Ectodermal cell (in vitro differentiated cells): ENCODE data around the gene PARP12.

Experiments
- H3K27ac ChIP-seq: 2 replicates; pipeline ENCODE4 v1.7.0; 2013; ENCODE audit warnings: mild to moderate bottlenecking, low read depth, low read length; ENCODE audit not compliant: insufficient read depth, poor library complexity, severe bottlenecking
- H3K27me3 ChIP-seq: 2 replicates; pipeline ENCODE4 v1.7.0; 2013; ENCODE audit warnings: mild to moderate bottlenecking, low read length; ENCODE audit not compliant: insufficient read depth, control insufficient read depth, poor library complexity, severe bottlenecking
- H3K36me3 ChIP-seq: one replicate; pipeline ENCODE4 v1.7.0; 2013; ENCODE audit warnings: low read length; ENCODE audit not compliant: control insufficient read depth, insufficient read depth
- H3K4me1 ChIP-seq: one replicate; pipeline ENCODE4 v1.7.0; 2013; ENCODE audit warnings: low read length; ENCODE audit not compliant: control insufficient read depth, insufficient read depth
- H3K4me3 ChIP-seq: 2 replicates; pipeline ENCODE4 v1.7.0; 2013; ENCODE audit warnings: low read depth, low read length, control low read depth; ENCODE audit not compliant: insufficient read depth
- H3K9me3 ChIP-seq: 2 replicates; pipeline ENCODE4 v1.7.0; 2013; ENCODE audit warnings: mild to moderate bottlenecking, low read length, moderate library complexity; ENCODE audit not compliant: control insufficient read depth
- WGBS, 2 experiments: methylation state at CpG; one replicate each; pipeline ENCODE4 v1.1.7; 2013; ENCODE audit warnings: missing lambda C conversion rate in 2 of 2; 5-methylcytosine and 5-hydroxymethylcytosine counted together

Gene PARP12

DNA sequence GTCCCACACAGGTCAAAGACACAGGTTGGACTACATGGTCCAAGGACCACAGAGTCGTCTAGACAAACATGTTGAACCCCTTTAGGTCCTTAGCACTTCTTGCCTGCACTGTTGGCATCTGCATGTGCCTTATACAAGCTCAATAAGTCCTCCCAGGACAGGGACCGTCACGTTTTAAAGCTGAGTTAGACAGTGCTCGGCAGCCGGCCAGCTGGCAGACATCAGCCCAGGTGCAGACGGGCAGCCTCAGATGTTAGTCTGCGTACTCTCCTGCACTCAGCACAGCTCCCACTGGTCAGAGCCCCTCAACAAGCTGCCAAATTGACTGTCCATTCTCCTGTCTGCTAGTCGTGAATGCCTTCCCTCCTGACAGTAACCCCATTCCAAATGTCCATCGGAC is 34.9 kb downstream of the PARP12 start:
- H3K27ac ChIP-seq = no peak overlapping the region
- H3K9me3 ChIP-seq = no peaks in the 10 kb centered on the region
- H3K4me1 ChIP-seq = no peaks in the 10 kb centered on the region
- H3K27me3 ChIP-seq = no peaks in the 10 kb centered on the region
- 91 to 94% methylated on average over 9 of the region's 9 CpGs for WGBS, 2 experiments
- no peaks in the 10 kb centered on the region for H3K36me3 ChIP-seq
- H3K4me3 ChIP-seq = no peak overlapping the region

DNA sequence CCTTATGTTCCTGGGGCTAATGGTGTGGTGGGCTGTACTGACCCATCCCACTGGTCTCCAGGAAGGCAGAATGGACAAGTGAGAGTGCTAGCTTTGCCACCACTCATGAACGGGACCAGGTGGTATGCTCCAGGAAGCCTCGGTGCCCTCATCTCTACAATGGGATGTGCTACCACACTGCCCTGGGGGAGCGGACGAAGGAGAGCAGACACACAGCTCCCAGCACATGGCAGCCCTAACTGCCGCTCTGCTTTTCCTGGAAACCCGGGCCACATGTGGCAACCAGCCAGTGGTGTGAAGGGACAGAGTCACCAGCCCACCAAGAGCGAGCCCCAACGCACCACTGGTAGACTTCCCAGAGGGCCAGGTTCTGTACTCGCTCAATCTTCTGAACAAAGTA is 35.8 kb downstream of the PARP12 start:
- no peak overlapping the region for H3K4me3 ChIP-seq
- H3K36me3 ChIP-seq = no peaks in the 10 kb centered on the region
- H3K9me3 ChIP-seq = no peaks in the 10 kb centered on the region
- H3K4me1 ChIP-seq = no peaks in the 10 kb centered on the region
- H3K27ac ChIP-seq = no peak overlapping the region
- H3K27me3 ChIP-seq = no peaks in the 10 kb centered on the region
- 96% methylated on average over 9 of the region's 9 CpGs for WGBS, 2 experiments

DNA sequence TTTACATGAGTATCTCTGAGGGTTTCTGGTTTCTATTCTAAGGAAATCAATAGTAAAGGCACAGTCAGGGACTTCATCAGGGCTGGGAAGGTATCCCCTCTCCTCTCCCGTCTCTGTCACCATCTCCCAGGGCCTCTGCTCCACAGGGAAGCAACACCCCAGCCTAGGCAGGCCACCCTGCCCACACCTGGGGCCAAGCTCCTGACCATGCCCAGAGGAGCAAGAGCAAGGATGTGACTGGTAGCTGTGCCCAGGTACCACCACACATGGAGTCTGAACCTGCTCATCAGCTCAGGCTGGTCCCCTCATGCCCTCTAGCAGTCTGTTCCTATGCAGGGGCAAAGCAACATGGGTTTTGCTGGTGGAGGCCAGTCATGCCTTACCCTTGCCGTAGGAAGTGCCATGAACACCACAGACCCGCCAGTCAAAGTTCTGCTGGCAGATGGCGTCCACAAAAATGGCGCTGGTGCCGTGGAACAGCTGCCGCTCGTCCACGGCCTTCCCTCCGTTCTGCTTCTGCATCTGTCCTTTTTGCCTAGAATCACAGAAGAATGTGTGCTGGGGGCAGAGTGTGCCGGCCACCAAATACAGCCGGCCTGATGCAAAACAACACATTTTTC is 36.8 kb downstream of the PARP12 start:
- no peaks in the 10 kb centered on the region for H3K9me3 ChIP-seq
- no peaks in the 10 kb centered on the region for H3K4me1 ChIP-seq
- no peaks in the 10 kb centered on the region for H3K36me3 ChIP-seq
- no peak overlapping the region for H3K27ac ChIP-seq
- no peaks in the 10 kb centered on the region for H3K27me3 ChIP-seq
- no peak overlapping the region for H3K4me3 ChIP-seq
- 92 to 96% methylated on average over 12 of the region's 12 CpGs for WGBS, 2 experiments

DNA sequence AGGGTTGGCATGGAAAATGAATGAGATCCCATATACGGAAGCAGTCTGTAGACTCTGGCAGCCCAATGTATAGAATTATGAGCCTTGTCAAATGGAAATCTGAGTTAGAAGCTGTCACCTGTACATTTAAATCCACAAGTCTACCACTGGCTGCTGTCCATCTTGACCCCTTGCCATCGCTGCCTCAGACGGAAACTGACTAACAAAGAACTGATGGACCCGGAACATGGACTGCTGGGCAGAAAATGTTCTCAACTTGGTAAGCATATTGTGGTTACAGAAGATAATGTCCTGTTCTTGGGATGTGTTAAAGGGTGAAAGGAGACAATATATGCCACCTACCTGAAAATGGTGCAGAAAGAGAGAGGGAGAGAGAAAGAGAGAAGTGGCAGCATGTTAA is 37.5 kb downstream of the PARP12 start:
- Histone ChIP-seq H3K27ac (no peak overlapping the region), H3K36me3 (no peaks in the 10 kb centered on the region), H3K27me3 (no peaks in the 10 kb centered on the region), H3K9me3 (no peaks in the 10 kb centered on the region), H3K4me3 (no peak overlapping the region), H3K4me1 (no peaks in the 10 kb centered on the region)
- 94 to 96% methylated on average over 4 of the region's 4 CpGs for WGBS, 2 experiments

DNA sequence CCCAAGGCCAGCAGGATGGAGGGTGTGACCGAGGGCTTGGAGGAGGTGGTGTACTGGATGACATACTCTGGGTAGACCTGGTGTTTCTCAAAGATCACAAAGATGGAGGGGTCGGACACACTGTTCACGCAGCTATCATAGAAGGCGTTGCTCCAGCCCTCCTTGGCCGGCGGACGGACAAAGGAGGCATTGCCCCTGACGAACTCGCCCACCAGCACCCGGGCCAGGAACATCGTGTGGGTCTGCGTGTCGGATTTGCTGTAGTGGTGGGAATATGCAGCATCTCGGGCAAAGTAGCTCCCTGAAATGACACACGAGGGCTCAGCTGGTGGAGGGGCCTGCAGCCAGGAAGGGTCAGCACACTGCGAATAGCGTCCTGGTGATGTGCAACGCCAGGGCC is 38.2 kb downstream of the PARP12 start:
- Histone ChIP-seq H3K27me3 (no peaks in the 10 kb centered on the region), H3K9me3 (no peaks in the 10 kb centered on the region), H3K4me1 (no peaks in the 10 kb centered on the region), H3K36me3 (no peaks in the 10 kb centered on the region), H3K4me3 (no peak overlapping the region), H3K27ac (no peak overlapping the region)
- WGBS, 2 experiments = 96% methylated on average over 18 of the region's 18 CpGs

DNA sequence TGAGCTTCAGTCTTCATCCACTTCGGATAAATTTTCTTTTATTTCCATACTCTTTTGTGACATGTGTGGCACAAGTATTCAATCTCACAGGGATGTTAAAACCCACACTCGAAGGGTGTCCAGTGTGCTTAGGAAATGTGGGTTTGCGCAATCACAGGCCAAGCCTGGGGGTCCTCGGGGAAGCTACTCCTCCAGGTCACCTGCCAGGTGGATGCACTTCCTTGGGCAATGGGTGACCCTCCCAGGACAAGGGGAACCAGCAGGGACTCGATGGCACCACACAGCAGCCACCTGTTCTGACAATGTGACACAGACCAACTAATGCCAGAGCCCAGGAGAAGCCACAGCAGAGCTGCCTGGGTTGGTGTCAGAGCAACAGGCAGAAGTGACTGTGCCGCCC is 39.0 kb downstream of the PARP12 start:
- Histone ChIP-seq H3K27ac (no peak overlapping the region), H3K9me3 (no peaks in the 10 kb centered on the region), H3K27me3 (no peaks in the 10 kb centered on the region), H3K36me3 (no peaks in the 10 kb centered on the region), H3K4me3 (no peak overlapping the region), H3K4me1 (no peaks in the 10 kb centered on the region)
- 94 to 95% methylated on average over 6 of the region's 6 CpGs for WGBS, 2 experiments

DNA sequence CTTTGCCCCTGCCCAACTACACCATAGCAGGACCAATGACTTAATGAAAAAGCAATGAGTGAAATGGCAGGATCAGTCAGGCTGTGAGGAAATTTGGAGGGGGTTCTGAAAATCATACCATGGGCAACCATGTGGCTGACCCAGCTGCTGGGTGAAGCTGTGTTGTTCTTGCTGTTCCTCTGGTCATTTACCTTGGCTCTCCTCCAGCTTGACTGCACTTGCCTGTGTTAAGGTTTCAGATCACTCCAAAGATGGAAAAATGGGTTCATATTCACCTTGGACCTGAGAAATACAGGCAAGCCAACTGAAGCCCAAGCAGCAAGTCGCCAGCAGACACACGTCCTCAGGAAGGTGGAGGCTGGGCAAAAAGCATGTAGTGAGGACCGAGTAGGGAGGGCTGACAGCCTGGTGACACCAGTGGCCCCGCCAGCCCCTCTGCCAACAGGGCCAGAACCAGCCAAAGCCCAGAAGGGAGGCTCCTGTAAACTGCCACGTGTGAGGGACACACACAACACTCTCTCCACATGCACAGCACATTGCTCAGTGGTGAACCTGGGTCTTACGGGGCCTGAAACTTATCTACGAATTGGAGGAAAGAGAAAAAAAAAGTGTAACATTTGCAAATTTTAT is 40.1 kb downstream of the PARP12 start:
- no peaks in the 10 kb centered on the region for H3K27me3 ChIP-seq
- no peak overlapping the region for H3K4me3 ChIP-seq
- H3K27ac ChIP-seq = no peak overlapping the region
- H3K4me1 ChIP-seq = no peaks in the 10 kb centered on the region
- H3K9me3 ChIP-seq = no peaks in the 10 kb centered on the region
- 90 to 96% methylated on average over 7 of the region's 7 CpGs for WGBS, 2 experiments
- H3K36me3 ChIP-seq = no peaks in the 10 kb centered on the region

DNA sequence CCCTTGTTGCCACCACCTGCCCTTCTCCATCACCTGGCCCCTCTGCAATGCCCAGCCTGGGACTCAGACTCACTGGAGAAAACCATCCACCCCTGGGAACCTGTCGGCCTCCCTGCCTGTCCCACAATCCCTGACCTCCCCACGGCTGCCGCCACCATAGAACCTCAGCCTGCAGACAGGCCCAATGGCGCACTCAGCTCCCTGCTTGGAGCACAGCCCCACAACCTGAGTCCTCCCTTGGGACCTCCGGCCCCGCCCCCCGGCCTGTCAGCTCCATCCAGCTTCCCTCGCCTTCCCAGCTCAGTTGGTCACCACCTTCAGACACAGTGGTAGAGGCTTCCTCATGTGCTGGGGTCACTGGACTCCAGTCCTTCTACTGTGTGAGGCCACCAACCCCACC is 41.1 kb downstream of the PARP12 start:
- H3K4me1 ChIP-seq = no peaks in the 10 kb centered on the region
- no peaks in the 10 kb centered on the region for H3K36me3 ChIP-seq
- H3K27me3 ChIP-seq = no peaks in the 10 kb centered on the region
- no peaks in the 10 kb centered on the region for H3K9me3 ChIP-seq
- no peak overlapping the region for H3K4me3 ChIP-seq
- no peak overlapping the region for H3K27ac ChIP-seq
- 92 to 94% methylated on average over 8 of the region's 8 CpGs for WGBS, 2 experiments

DNA sequence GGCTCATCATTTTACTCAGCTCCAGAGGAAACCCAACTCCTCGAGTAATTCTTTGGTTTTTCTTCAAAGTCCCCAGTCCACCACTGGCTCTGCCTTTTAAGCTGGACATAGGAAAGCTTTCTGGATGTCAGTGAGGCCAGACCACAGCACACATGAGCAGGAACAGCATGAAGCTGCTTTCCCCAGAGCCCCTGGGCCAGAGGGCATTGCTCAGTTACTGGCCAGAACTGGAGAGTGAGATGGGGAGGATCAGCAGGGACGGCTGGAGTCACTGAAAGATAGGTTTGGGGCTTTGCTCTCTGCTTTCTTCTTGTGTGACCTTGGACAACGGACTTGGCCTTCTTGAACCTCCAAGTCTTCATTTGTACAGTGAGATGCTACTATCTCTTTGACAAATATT is 43.1 kb downstream of the PARP12 start:
- Histone ChIP-seq H3K27me3 (no peaks in the 10 kb centered on the region), H3K9me3 (no peaks in the 10 kb centered on the region), H3K27ac (no peak overlapping the region), H3K4me1 (no peaks in the 10 kb centered on the region), H3K36me3 (no peaks in the 10 kb centered on the region), H3K4me3 (no peak overlapping the region)
- 86 to 89% methylated on average over 3 of the region's 3 CpGs for WGBS, 2 experiments

DNA sequence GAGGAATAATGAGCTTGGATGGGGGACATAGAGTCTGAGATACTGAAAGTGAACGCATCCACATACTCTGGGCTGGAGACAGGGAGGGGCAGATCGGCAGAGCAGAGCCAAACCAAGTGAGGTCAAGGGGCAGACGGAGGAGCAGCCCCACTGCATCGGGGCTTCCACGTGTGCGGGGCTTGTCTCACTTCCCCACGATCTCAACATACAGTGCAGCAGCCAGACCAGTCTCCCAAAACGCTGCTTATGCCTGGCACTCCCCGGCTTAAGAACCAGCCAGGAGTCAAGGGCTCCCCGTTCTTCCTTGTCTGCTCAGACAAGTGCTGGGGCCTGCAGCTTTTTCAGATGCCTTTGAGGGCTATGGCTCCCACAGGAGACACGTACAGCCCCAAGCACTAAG is 43.6 kb downstream of the PARP12 start:
- no peaks in the 10 kb centered on the region for H3K27me3 ChIP-seq
- no peaks in the 10 kb centered on the region for H3K4me1 ChIP-seq
- 82 to 89% methylated on average over 11 of the region's 11 CpGs for WGBS, 2 experiments
- H3K36me3 ChIP-seq = no peaks in the 10 kb centered on the region
- H3K27ac ChIP-seq = no peak overlapping the region
- no peak overlapping the region for H3K4me3 ChIP-seq
- no peaks in the 10 kb centered on the region for H3K9me3 ChIP-seq
